ENCODE results near the gene MSL1. TPM values are rescaled to one million over a fixed set of nuclear protein-coding genes. Genes with fewer than 3 reads are reported as not detected.

Gene MSL1
- total and polyA plus RNA-seq, 2 of the 4 experiments (the other 2 are of a cell fraction), result 28.3 to 48.4 TPM

DNA sequence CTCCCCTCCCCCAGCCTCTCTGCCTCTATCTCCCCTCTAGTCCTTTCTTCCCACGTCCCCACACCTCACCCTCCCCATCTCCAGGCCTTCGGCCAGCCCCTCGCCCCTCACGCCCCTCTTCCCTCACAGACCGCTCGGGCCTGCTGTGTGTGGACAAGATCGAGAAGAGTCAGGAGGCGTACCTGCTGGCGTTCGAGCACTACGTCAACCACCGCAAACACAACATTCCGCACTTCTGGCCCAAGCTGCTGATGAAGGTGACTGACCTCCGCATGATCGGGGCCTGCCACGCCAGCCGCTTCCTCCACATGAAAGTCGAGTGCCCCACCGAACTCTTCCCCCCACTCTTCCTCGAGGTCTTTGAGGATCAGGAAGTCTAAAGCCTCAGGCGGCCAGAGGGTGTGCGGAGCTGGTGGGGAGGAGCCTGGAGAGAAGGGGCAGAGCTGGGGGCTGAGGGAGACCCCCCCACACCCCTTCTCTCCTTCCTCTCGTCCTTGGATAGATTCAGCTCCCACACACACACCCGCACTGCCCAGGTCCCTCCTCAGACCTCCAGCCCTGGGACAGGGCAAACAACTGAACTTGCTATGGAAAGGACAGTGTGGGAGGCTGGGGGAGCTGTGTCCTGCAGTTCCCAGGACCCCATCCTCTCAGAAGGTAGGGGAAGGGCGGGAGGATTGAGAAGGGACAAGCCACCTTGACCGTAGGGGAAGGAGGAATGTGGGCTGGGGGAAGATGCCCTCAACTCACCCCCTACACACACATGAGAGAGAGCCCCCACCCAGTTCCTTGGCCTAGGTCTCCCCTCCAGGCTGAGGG lies 32.5 kb upstream of the MSL1 start:
- Histone ChIP-seq H3K27me3 (ENCODE audit: control insufficient read depth, insufficient read depth, low read length) (no peaks in the 10 kb centered on the region), H2BK20ac (ENCODE audit: low read depth, low read length) (no peak overlapping the region), H3K9me1 (ENCODE audit: insufficient read depth, low read length) (no peaks in the 10 kb centered on the region), H3K4me3 (ENCODE audit: insufficient read depth, low read depth, low read length) (no peak overlapping the region), H2AFZ (replicated peaks; ENCODE audit: low read length, poor library complexity) (no peak overlapping the region), H3K56ac (ENCODE audit: extremely low read depth, insufficient read depth, low read length) (no peak overlapping the region), H4K8ac (ENCODE audit: low read depth in 2 of 2, low read length in 2 of 2) (no peak overlapping the region), H3K23ac (ENCODE audit: low read depth, low read length) (no peak overlapping the region), H3K18ac (ENCODE audit: low read depth, low read length) (no peak overlapping the region), H3K4me1 (ENCODE audit: control insufficient read depth, insufficient read depth, low read length) (peaks cover 5% of the 10 kb centered on the region; the same call in 1 of the 2 replicates), H2AK9ac (replicated peaks; ENCODE audit: low read depth, low read length, poor library complexity) (peak overlapping the region; percentile 72), H3K27ac (ENCODE audit: insufficient read depth, low read length) (no peak overlapping the region), H3K79me1 (ENCODE audit: low read depth in 1 of 2, low read length in 2 of 2) (peaks cover 0 to 8% of the 10 kb centered on the region in 2 experiments; a peak in 1 of 4 replicates), H3K9ac (ENCODE audit: low read depth, low read length) (no peak overlapping the region), H3K4ac (ENCODE audit: low read depth, low read length) (no peak overlapping the region), H2BK120ac (ENCODE audit: low read depth, low read length) (no peak overlapping the region), H3K36me3 (ENCODE audit: control insufficient read depth, insufficient read depth, low read length) (peaks cover 70% of the 10 kb centered on the region), H2BK5ac (ENCODE audit: low read depth, low read length, poor library complexity, severe bottlenecking) (no peak overlapping the region), H3K4me2 (ENCODE audit: low read depth, low read length) (no peak overlapping the region), H4K91ac (ENCODE audit: insufficient read depth, low read depth, low read length) (no peak overlapping the region), H4K5ac (ENCODE audit: low read depth, low read length) (no peak overlapping the region), H2BK15ac (ENCODE audit: low read depth, low read length) (no peak overlapping the region), H2AK5ac (ENCODE audit: low read depth, low read length) (0 out of 2 replicates have a peak overlapping the region, but pooled peaks have one; percentile 12), H4K20me1 (ENCODE audit: insufficient read depth, low read length) (peaks cover 6% of the 10 kb centered on the region; the same call in 1 of the 2 replicates), H3K9me3 (ENCODE audit: control insufficient read depth, insufficient read depth, low read length) (no peaks in the 10 kb centered on the region), H3K14ac (replicated peaks; ENCODE audit: low read depth, low read length) (no peak overlapping the region)
- ChIA-PET POLR2A (ENCODE audit: unreplicated experiment) (no interaction called here), CTCF (no interaction called here)
- TF ChIP-seq NFE2L2 (IDR thresholded peaks at IDR 0.05; ENCODE audit: low read depth, low read length), result no peak
- TF ChIP-seq MAZ (IDR thresholded peaks at IDR 0.05; ENCODE audit: borderline replicate concordance, low read depth, low read length), result no peak
- TF ChIP-seq BHLHE40 (IDR thresholded peaks at IDR 0.05; ENCODE audit: low read depth, low read length), result no peak
- TF ChIP-seq RAD21 (IDR thresholded peaks at IDR 0.05; ENCODE audit: low read length), result no peak
- TF ChIP-seq MAFK (IDR thresholded peaks at IDR 0.05; ENCODE audit: low read depth, low read length), result no peak
- TF ChIP-seq CEBPB (IDR thresholded peaks at IDR 0.05; ENCODE audit: low read depth, low read length), result no peak
- TF ChIP-seq, protein P1, sequence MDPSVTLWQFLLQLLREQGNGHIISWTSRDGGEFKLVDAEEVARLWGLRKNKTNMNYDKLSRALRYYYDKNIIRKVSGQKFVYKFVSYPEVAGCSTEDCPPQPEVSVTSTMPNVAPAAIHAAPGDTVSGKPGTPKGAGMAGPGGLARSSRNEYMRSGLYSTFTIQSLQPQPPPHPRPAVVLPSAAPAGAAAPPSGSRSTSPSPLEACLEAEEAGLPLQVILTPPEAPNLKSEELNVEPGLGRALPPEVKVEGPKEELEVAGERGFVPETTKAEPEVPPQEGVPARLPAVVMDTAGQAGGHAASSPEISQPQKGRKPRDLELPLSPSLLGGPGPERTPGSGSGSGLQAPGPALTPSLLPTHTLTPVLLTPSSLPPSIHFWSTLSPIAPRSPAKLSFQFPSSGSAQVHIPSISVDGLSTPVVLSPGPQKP (IDR thresholded peaks at IDR 0.05; ENCODE audit: borderline replicate concordance, low read depth, low read length), result no peak
- no peak for TF ChIP-seq MXI1 (IDR thresholded peaks at IDR 0.05; ENCODE audit: borderline replicate concordance, low read depth, low read length)
- TF ChIP-seq, protein P2, sequence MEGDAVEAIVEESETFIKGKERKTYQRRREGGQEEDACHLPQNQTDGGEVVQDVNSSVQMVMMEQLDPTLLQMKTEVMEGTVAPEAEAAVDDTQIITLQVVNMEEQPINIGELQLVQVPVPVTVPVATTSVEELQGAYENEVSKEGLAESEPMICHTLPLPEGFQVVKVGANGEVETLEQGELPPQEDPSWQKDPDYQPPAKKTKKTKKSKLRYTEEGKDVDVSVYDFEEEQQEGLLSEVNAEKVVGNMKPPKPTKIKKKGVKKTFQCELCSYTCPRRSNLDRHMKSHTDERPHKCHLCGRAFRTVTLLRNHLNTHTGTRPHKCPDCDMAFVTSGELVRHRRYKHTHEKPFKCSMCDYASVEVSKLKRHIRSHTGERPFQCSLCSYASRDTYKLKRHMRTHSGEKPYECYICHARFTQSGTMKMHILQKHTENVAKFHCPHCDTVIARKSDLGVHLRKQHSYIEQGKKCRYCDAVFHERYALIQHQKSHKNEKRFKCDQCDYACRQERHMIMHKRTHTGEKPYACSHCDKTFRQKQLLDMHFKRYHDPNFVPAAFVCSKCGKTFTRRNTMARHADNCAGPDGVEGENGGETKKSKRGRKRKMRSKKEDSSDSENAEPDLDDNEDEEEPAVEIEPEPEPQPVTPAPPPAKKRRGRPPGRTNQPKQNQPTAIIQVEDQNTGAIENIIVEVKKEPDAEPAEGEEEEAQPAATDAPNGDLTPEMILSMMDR (conservative IDR thresholded peaks at IDR 0.05; ENCODE audit: low read depth, low read length), result no peak
- TF ChIP-seq FOS (IDR thresholded peaks at IDR 0.05; ENCODE audit: low read depth, low read length), result no peak
- TF ChIP-seq, protein P3, sequence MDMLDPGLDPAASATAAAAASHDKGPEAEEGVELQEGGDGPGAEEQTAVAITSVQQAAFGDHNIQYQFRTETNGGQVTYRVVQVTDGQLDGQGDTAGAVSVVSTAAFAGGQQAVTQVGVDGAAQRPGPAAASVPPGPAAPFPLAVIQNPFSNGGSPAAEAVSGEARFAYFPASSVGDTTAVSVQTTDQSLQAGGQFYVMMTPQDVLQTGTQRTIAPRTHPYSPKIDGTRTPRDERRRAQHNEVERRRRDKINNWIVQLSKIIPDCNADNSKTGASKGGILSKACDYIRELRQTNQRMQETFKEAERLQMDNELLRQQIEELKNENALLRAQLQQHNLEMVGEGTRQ (IDR thresholded peaks at IDR 0.05; ENCODE audit: low read depth, low read length), result no peak
- TF ChIP-seq RCOR1 (IDR thresholded peaks at IDR 0.05; ENCODE audit: insufficient replicate concordance, low read length), result no peak
- TF ChIP-seq SMC3 (IDR thresholded peaks at IDR 0.05; ENCODE audit: low read depth, low read length), result no peak
- DNase-seq (no peak), ATAC-seq (ENCODE audit: low read depth) (no peak)
- in situ Hi-C loops (cut with MboI; ENCODE audit: low sequenced_read_pairs), result no loop called here
- dilution Hi-C loops (cut with HindIII; ENCODE audit: low sequenced_read_pairs, unreplicated experiment), result no loop called here
- intact Hi-C loops (cut with micrococcal nuclease), result no loop called here
- WGBS, 2 experiments (ENCODE audit: extremely low coverage in 2 of 2, insufficient read length in 1 of 2), result 84% methylated on average over 5 of the region's 26 CpGs; no CpG with 5 or more reads in 1 of the 2 experiments
- no TSS peak for BruUV-seq (replicated peaks)
